ENCODE measurements around the gene ZNF200.

Gene ZNF200

GRCh38 chr16:3268294-3268693 is 33.3 kb upstream of the ZNF200 start:
- Histone ChIP-seq H2AFZ (ENCODE audit: low read length) (no peak overlapping the region), H3K27me3 (replicated peaks; ENCODE audit: insufficient read depth, low read length) (no peaks in the 10 kb centered on the region), H3K9me2 (replicated peaks; ENCODE audit: insufficient read depth, low read length) (no peaks in the 10 kb centered on the region), H3K9ac (ENCODE audit: low read length) (no peak overlapping the region), H3K36me3 (replicated peaks; ENCODE audit: insufficient read depth, low read length) (no peaks in the 10 kb centered on the region), H3K9me3 (replicated peaks; ENCODE audit: insufficient read depth, low read length) (no peaks in the 10 kb centered on the region), H3K4me3 (ENCODE audit: low read length) (no peak overlapping the region), H3F3A (ENCODE audit: insufficient read depth, low read length) (peaks cover 7% of the 10 kb centered on the region; the same call in 1 of the 2 replicates), H3K4me1 (ENCODE audit: low read length) (0 out of 2 replicates have a peak, but pooled peaks cover 3% of the 10 kb centered on the region), H4K20me1 (ENCODE audit: insufficient read depth, low read length) (no peaks in the 10 kb centered on the region), H3K27ac (ENCODE audit: low read length) (no peak overlapping the region), H3K4me2 (ENCODE audit: low read depth, low read length) (no peak overlapping the region), H3K79me2 (ENCODE audit: low read length) (no peaks in the 10 kb centered on the region)
- TF ChIP-seq CTCF (IDR thresholded peaks at IDR 0.05; ENCODE audit: low read length): no peak
- no peak for TF ChIP-seq EZH2 (optimal IDR thresholded peaks at IDR 0.05; ENCODE audit: low read depth, low read length)
- TF ChIP-seq EZH2phosphoT487 (IDR thresholded peaks at IDR 0.05; ENCODE audit: low read length): no peak
- DNase-seq: no peak

- Histone ChIP-seq H3K27ac (ENCODE audit: low read length) (no peak overlapping the region), H3F3A (ENCODE audit: insufficient read depth, low read length) (peaks cover 10% of the 10 kb centered on the region)
- no peak for DNase-seq
These were observed 32.0 kb upstream of the ZNF200 start for GRCh38 chr16:3266873-3267537.

GRCh38 chr16:3264137-3265036 is 29.4 kb upstream of the ZNF200 start:
- peak overlapping the region; percentile 80; the same call in 1 of the 2 replicates for H3K27ac ChIP-seq (ENCODE audit: low read length)

More at GRCh38 chr16:3266873-3267537, 32.0 kb upstream of the ZNF200 start:
- Histone ChIP-seq H3K9me2 (replicated peaks; ENCODE audit: insufficient read depth, low read length) (no peaks in the 10 kb centered on the region), H3K4me3 (ENCODE audit: low read length) (no peak overlapping the region), H3K36me3 (replicated peaks; ENCODE audit: insufficient read depth, low read length) (no peaks in the 10 kb centered on the region), H3K79me2 (ENCODE audit: low read length) (no peaks in the 10 kb centered on the region), H3K9ac (ENCODE audit: low read length) (no peak overlapping the region), H3K9me3 (replicated peaks; ENCODE audit: insufficient read depth, low read length) (no peaks in the 10 kb centered on the region), H3K4me2 (ENCODE audit: low read depth, low read length) (no peak overlapping the region), H2AFZ (ENCODE audit: low read length) (no peak overlapping the region), H3K27me3 (replicated peaks; ENCODE audit: insufficient read depth, low read length) (no peaks in the 10 kb centered on the region), H4K20me1 (ENCODE audit: insufficient read depth, low read length) (no peaks in the 10 kb centered on the region), H3K4me1 (ENCODE audit: low read length) (0 out of 2 replicates have a peak, but pooled peaks cover 3% of the 10 kb centered on the region)
- TF ChIP-seq EZH2 (optimal IDR thresholded peaks at IDR 0.05; ENCODE audit: low read depth, low read length): no peak
- TF ChIP-seq CTCF (IDR thresholded peaks at IDR 0.05; ENCODE audit: low read length): peak; percentile 31

More at GRCh38 chr16:3264137-3265036, 29.4 kb upstream of the ZNF200 start:
- H2AFZ ChIP-seq (ENCODE audit: low read length): peak overlapping the region; percentile 92
- peak; percentile 97 for DNase-seq
- peaks cover 10% of the 10 kb centered on the region for H3F3A ChIP-seq (ENCODE audit: insufficient read depth, low read length)
- H3K9ac ChIP-seq (ENCODE audit: low read length): peak overlapping the region; percentile 71
- H4K20me1 ChIP-seq (ENCODE audit: insufficient read depth, low read length): no peaks in the 10 kb centered on the region
- H3K36me3 ChIP-seq (replicated peaks; ENCODE audit: insufficient read depth, low read length): no peaks in the 10 kb centered on the region
- peaks cover 2% of the 10 kb centered on the region; the same call in 1 of the 2 replicates for H3K27me3 ChIP-seq (replicated peaks; ENCODE audit: insufficient read depth, low read length)
- no peaks in the 10 kb centered on the region for H3K79me2 ChIP-seq (ENCODE audit: low read length)
- H3K4me3 ChIP-seq (ENCODE audit: low read length): peak overlapping the region; percentile 80
- no peaks in the 10 kb centered on the region for H3K9me2 ChIP-seq (replicated peaks; ENCODE audit: insufficient read depth, low read length)
- H3K4me1 ChIP-seq (ENCODE audit: low read length): 0 out of 2 replicates have a peak, but pooled peaks cover 3% of the 10 kb centered on the region
- TF ChIP-seq CTCF (IDR thresholded peaks at IDR 0.05; ENCODE audit: low read length): peak; percentile 37
- TF ChIP-seq EZH2 (optimal IDR thresholded peaks at IDR 0.05; ENCODE audit: low read depth, low read length): no peak
- no peaks in the 10 kb centered on the region for H3K9me3 ChIP-seq (replicated peaks; ENCODE audit: insufficient read depth, low read length)
- peak overlapping the region; percentile 84 for H3K4me2 ChIP-seq (ENCODE audit: low read depth, low read length)
